Muscle of back (tissue), 11 donors: ENCODE measurements around the gene MICALL2. TPM values are rescaled to one million over a fixed set of nuclear protein-coding genes. Genes with fewer than 3 reads are reported as not detected.

Experiments
- DNase-seq, 3 donors: peaks; one replicate each; pipeline versions ENCODE4 v3.0.0 to v3.0.0-alpha.2; 2013
- polyA plus RNA-seq, 10 donors: library from polyadenylated mRNA; unstranded; fragments of 120-200 nt; gene quantifications; one replicate each; pipeline ENCODE4 v1.2.1, GENCODE V29; 2013; ENCODE audit not compliant: insufficient read length in 10 of 10

MICALL2 gene
- polyA plus RNA-seq, 10 donors: 4.0 to 10.2 (median 6.0) TPM

DNA sequence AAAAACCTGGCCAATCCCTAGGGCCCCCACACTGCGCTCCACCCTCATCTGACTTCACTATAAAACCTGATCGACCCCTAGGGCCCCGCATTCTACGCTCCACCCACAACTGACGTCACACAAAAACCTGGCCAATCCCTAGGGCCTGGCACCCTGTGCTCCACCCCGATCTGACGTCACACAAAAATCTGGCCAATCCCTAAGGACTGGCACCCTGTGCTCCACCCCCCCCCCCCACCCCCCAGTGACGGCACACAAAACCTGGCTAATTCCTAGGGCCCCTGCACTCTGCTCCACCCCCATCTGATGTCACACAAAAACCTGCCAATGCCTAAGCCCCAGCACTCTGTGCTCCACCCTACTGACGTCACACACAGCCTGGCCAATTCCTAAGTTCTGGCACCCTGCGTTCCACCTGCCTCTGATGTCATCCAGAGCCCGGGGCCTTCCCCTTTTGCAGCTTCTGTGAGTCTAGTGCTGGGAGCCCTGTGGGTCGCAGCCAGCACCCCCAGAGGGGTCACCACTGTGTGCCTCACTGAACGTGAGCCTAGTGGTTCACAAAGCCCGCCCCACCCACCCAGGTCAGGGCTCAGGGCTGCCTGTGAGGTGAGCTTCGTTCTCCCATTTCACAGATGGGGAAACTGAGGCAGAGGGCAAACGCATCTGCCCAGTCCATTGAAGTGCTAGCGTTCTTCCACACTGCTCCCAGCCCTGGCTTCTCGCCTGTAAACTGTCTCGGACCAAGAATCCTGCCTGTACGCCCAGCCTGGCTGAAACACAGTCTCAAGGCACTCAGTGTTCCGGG lies 40.6 kb downstream of the MICALL2 start:
- DNase-seq: no peak

DNA sequence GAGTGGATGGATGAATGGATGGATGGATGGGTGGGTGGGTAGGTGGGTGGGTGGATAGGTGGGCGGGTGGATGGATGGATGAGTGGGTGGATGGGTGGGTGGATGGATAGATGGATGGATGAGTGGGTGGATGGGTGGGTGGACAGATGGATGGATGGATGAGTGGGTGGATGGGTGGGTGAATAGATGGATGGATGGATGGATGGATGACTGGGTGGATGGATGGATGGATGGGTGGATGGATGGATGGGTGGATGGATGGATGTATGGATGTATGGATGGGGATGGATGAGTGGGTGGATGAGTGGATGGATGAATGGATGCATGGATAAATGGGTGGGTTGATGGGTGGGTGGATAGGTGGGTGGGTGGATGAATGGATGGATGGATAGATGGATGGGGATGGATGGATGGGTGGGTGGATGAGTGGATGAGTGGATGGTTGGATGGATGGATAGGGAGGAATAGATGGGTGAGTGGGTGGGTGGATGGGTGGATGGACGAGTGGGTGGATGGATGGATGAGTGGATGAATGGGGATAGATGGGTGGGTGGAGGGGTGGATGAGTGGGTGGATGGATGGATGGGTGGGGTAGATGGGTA lies 43.8 kb downstream of the MICALL2 start:
- DNase-seq: no peak

DNA sequence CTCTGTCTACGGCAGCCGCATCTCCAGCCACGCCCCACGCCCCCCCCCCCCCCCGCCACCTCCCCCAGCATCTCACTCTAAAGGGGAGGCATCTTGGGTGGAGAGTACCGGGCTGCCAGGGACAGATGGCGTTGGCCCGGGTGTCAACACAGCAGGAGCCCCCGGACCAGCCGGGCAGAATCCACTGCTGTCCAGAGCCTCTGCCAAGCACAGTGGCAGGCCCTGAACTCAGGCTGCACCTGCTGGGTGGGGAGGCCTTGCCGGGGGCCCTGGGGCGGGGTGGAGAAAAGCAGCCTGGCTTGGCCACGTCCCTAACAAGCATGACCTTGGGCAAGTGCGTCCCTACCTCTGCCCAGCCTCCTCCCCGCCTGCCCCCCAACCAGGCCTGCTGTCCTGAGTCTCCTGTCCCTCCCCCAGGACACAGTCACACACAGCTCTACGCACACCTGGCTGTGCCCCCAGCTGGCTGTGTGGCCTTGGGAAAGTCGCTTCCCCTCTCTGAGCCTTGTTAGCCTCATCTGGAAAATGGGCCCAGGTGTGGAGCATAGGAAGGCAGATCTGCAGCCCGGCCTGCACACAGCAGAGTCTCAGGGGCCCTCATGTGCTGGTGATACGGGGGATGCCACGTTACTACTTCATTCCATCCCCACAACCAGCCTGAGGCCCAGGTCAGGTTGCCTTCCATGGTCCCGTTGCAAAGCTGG lies 45.2 kb downstream of the MICALL2 start:
- no peak for DNase-seq

DNA sequence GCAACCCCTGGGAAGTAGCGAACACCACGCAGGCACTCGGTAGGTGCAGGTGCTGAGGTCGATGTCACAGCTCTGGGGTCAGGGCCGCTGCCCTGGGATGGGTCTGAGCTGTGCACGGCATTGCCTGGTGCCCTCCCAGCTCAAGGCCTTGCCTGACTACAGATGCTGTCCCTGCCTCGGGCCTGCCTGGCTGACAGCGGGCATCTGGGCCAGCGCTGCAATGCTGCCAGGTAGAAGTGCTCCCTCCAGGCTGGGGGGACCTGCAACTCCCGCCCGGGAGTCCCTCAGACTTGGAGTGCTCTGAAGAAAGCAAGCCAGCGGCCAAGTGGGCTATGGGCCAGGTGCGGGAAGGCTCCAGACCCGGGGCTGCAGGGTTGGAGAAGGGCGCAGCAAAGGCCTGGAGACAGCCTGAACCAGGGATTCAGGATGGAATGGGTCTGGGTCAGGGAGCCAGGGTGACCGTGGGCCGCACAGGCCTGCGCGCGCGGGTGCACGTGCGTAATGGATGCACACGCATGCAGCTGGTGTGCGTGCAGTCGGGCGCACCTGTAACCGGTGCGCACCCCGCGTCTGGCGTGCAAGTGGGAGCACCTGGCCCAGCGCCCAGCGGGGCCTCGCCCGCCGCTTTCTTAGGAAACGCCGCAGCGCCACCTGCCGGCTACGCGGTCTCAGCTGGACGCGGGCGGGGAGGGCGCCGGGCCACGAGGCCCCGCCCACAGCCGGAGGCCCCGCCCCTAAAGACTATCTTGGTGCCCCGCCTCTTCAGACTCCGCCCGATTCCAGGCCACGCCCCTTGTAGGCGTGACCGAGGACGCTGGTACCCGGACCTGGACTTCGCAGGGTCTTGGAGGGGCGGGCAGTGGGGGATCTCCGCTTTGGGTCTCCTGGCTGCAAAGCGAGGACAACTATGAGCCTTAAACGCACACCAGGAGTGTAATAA lies 46.7 kb downstream of the MICALL2 start:
- DNase-seq: peak; percentile 56 to 87 (median 84)

DNA sequence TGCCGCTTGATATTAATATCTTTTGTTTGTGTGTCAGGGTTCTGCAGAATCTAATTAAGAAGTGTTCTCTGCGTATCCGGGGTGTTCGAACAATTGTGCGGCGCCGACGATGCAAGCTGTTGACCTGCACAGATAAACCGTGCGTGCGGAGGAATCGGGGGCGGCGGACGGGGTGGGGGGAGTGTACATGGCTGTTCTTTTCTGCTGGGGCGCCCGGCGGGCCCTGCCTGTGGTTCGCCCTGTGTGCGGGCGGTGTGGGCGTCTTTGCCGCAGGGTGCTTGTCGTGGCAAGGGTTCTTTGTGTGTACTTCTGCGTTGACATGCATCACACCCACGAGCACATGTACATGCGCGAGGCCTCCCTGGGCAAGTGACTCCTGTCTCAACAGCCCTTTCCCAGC lies 47.9 kb downstream of the MICALL2 start:
- no peak for DNase-seq

DNA sequence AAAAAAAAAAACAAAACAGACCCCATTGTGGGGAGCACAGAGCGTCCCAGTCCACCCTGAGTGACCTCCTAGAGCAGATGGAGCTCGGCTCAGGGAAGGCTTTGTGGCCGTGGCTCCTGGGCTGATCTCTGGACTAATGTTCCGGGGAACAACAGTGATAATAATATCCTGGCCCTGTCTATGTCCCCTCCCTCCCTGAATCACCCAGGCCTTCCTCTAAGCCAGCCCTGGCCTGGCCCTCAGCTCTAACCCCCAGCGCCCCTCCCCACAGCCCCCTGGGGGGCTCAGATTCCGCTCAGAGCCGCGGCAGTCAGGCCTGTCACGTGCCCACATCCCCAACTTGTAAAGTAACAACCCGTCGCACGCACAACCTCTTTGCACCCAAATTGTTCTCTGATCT lies 48.3 kb downstream of the MICALL2 start:
- DNase-seq: no peak

DNA sequence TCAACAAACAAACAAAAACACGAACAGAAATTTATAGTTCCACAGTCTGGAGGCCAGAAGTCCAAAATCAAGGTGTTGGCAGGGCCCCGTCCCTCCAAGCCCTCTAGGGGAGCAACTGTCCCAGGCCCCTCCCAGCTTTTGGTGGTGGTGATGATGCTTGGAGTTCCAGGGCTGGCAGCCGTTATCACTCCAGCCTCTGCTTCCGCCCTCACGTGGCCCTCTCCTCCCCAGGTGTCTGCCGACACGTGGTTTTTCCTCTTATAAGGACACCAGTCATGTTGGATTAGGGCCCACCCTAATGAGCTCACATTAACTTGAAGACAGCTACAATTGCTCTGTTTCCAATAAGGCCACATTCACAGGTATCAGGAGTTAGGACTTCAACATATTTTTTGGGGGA lies 49.7 kb downstream of the MICALL2 start:
- DNase-seq: no peak

DNA sequence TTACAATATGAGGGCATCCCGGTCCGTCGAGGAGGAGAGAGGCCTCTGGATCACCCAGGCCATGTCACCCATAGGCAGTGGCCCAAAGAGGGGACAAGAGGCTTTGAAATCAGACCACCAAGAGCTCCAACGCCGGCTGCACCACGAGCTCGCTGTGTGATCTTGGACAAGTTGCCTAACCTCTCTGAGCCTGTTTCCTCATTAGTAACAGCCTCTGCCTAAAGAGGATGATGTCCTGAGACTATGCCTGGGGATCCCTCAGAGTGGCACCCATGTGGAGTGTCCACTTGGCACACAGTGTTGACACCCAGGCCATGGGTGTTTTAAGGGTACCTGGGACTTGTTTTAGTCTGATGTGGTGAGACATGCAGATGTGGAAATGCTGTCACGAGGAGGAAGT lies 50.8 kb downstream of the MICALL2 start:
- DNase-seq: no peak

DNA sequence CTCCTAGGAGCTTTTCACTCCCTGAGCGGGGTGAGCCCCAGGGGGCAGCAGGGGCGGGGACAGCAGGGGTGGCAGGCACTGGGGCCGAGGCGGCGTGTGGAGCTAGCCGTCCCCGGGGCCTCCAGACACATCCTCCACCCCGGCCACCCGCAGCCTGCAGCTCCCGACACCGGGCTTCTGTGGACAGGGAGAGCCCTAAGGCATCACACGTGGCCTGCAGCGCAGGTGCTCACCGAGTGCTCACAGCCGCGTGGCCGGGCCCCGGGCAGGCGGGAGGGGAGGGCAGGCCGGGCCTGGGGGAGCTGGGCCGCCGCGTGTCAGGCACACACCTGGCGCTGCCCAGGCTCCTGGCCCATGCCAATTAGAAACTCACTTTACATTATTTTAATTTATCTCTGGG lies 51.4 kb downstream of the MICALL2 start:
- DNase-seq: no peak

DNA sequence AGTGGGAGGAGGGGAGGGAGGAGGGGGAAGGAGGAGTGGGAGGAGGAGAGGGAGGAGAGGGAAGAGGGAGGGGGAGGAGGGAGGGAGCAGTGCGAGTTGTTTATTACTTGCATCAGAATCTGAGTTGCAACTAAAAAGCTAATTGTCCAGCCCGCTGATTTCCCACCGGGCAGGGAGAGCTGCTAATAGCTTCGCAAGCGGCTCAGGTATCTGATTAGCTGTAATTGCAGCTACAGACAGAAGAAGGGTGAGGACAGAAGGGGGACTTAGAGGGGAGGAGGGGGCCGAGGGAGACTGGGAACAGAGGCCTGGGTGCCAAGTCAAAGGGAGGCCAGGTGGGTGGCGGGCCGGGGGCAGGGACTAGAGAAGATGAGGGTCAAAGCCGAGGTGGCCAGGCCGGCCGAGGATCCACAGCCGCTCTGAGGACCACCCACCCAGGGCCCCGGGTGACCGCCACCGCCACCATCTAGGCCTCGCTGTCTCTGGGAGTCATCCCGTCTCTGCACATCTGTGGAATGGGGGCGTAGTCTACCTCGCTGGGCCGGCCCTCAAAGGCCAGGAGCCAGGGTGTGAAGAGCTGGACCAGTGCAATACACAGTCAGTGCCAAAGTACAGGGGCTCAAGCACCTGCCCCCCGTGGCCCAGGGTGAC lies 54.2 kb downstream of the MICALL2 start:
- no peak for DNase-seq

DNA sequence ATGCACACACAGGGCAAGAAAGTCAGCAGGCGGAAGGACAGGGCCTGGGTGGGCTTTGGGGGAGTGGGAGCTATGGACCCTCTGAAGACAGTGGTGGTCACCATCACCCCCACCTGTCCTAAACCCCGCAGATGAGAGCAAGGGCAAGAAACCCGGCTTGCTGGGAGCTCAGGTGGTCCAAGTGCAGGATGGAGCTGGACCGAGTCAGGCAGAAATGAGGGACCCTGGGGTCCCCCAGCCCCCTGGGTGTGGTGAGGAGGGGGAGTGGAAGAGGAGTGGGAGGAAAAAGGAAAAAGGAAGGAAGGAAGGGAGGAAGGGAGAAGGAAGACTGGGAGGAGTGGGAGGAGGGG lies 54.8 kb downstream of the MICALL2 start:
- no peak for DNase-seq

DNA sequence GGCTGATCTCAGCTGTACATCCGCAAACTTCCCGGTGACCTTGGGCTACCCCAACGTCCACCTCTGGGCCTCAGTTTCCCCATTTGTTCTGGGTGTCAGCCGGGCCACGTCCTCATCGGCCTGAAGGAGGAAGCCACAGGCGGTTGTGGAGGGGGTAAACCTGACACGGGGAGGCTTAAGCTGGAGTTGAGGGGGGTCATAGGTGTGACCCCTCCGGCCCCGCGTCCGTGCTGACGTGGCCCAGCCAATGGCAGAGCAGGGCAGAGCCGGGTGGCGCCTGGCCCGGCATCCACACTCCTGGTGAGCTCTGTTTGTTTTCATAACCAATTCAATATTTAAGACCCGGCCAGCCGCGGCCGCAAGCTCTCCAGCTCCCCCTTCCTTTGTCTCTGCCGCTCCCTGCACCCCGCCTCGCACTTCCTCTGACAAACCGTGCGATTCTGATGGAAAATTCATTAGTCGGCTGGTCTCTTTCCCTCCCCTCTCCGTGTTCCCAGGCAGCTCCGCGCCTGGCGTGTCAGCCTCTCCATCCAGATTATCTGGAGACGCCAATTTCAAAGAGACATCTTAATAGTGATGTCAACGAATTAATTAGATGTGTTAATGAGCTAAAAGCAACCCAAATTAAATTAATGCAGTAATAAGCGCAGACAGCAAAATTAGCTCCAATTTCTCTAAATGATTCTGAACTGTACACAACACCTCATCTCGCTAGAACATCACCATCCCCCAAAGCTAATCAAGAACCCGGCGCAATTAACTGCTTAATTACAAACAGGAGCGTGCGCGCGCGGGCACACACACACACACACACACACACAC lies 55.4 kb downstream of the MICALL2 start:
- peak; percentile 18 to 77 (median 61) for DNase-seq

DNA sequence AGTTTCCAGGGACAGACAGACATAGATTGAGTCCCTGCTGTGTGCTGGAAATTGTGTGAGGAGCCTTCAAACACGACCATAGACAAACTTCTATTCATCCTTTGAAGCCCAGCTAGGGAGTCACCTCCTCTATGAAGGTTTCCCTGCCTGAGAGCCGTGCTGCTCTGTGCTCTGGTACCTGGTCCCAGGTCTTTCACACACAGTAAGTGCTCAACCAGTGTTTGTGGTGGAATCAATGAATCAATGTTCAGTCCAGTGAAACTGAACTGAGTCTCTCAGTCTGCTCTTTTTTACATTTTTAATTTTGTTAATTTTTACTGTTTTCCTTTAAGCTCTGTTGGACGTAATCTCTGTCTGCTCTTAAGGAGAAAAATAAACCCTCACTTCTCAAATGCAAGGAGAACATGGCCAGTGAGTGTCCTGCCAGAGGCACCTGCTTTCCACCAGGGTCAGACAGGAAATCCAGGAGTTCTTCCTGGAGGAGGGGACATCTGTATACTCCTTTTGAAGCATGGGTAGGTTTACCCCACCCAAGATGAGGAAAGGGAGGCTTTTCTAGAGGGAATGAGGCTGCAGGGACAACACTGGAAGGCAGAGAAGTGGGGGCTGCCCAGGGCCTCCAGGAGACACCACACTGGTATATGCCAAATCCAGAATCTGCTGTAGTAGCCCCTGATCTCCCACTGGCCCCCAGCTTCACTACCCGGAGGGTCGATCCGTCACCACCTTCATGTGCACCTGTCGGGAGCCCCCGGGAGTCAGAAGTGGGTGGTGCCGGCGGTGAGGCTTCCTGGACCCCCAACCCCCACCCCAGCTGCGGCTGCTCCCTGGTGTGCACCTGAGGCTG lies 56.3 kb downstream of the MICALL2 start:
- DNase-seq: no peak

DNA sequence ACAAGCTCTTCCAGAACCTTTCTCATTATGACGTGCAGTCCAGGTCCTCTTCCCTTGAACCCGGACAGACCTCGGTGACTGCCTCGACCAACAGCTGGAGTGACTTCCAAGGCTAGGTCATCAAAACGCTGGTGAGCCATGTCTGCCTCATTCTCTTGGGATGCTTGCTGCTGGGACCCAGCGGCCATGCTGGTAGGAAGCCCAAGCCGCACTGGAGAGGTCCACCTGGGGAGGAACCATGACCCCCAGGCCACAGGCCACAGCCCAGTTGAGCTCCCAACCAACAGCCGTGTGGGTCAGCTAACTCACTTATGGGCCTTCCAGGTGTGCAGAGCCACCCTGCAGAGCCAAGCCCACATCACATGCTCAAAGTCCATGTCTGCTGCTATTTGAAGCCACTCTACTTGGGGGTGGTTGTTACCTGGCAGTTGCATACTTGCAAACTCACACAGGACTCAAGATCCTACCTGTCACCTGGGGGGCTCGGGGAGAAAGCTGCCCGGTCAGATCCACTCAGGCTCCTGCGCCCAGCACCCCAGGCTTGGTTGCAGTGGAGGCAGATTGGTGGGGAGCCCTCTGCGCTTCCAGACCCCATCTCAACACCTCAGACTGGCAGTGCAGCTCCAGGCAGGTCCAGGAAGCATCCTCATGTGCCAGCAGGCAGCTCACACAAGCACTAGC lies 57.0 kb downstream of the MICALL2 start:
- DNase-seq: no peak

DNA sequence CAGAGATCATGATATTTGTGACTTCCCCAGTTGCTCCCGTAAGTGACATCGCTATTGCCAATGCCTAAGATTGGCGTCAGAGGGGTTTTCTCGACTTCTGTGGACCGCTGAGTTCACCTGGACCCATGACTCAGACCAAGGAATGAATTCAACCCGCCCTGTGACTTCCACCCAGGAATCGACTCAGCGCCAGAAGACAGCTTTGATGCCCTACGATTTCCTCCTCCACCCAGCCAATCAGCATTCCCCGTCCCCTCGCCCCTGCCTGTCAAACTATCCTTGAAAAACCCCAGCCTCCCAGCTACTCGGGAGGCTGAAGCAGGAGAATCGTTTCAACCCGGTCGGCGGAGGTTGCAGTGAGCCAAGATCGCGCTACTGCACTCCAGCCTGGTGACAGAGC lies 58.3 kb downstream of the MICALL2 start:
- DNase-seq: no peak

DNA sequence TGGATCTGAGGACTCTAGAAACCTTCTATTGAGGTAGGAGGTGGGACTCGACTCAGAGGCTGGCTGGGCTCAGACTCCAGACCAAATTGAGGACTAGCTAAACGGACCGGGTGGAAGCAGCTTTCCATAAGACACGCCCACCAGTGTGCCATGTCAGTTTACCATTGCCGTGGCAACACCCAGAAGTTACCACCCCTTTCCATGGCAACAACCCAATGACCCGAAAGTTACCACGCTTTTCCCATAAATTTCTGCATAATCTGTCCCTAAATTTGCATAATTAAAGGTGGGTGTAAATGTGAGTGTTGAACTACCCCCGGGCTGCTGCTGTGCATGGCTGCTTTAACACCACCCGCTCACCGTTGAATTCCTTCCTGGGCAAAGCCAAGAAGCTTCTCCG lies 58.9 kb downstream of the MICALL2 start:
- DNase-seq: no peak

DNA sequence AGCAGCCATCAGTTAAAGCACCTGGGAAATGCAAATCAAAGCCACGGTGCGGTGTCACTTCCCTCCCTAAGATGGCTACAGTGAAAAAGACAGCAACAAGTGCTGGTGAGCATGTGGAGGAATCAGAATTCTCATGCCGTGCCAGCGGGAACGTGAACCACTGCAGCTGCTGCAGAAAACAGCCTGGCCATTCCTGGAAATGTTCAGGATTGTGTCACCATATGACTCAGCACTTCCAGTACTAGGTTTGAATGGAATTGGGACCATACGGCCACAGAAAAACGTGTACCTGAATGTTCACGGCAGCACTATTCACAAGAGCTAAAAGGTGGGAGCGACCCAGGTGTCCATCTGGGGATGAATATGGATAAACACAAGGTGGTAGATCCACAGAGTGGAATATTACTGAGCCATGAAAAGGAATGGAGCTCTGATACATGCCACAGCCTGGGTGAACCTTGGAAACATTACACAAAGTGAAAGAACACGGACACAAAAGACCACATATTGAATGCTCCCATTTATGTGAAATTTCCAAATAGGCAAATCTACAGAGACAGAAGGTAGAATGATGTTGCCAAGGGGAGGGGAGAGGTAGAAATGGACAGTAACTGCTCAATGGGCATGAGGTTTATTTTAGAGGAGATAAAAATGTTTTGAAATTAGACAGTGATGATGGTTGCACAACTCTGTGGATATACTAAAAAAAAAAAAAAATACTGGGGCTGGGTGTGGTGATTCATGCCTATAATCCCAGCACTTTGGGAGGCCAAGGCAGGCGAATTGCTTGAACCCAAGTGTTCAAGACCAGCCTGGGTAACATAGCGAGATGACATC lies 61.6 kb downstream of the MICALL2 start:
- no peak for DNase-seq

DNA sequence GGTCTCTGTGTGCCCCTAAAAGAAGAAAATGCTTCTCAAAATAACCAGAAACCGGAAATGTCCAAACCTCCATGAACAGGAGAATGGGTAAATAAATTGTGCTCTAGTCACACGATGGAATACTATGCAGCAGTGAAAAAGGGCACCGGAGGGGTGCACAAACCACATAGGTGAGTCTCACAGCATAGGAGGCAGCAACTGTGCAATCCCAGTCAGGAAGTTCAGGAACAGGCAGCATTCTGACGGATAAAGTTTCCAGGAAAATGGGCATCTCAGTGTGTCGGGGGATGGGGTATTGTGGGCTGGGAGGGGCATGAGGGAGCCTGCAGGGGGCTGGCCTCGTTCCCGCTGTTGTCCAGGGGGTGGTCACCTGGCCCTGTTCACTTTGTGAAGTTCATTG lies 63.1 kb downstream of the MICALL2 start:
- no peak for DNase-seq
